DOHH2 (cell line): ENCODE results near the gene POGLUT3.

Experiments
- CTCF ChIP-seq: fragments of 200-600 bp; sonication (generic); IDR thresholded peaks from one replicate; pipeline ENCODE4 v1.5.1; 2014; ENCODE audit warnings: antibody characterized with exemption, mild to moderate bottlenecking, low read depth, low read length; ENCODE audit not compliant: poor library complexity, severe bottlenecking
- EZH2phosphoT487 ChIP-seq: fragments of 200-600 bp; sonication (generic); IDR thresholded peaks from 2 replicates; pipeline ENCODE4 v1.6.1; 2017; ENCODE audit warnings: borderline replicate concordance, mild to moderate bottlenecking, antibody characterized with exemption, low read length, moderate library complexity, mixed read lengths

GRCh38 chr11:108501396-108501795 is 3.2 kb upstream of the POGLUT3 start:
- TF ChIP-seq CTCF (no peak), EZH2phosphoT487 (no peak)
